ENCODE results near the gene ANKRD34B. TPM values are rescaled to one million over a fixed set of nuclear protein-coding genes. Genes with fewer than 3 reads are reported as not detected.
"Not testable (repeated sequence)": the region's sequence is repeated elsewhere in the genome, so short reads cannot be mapped to it uniquely, and the experiment has no call there.

The ANKRD34B gene
- total RNA-seq, result 0.41 TPM

DNA sequence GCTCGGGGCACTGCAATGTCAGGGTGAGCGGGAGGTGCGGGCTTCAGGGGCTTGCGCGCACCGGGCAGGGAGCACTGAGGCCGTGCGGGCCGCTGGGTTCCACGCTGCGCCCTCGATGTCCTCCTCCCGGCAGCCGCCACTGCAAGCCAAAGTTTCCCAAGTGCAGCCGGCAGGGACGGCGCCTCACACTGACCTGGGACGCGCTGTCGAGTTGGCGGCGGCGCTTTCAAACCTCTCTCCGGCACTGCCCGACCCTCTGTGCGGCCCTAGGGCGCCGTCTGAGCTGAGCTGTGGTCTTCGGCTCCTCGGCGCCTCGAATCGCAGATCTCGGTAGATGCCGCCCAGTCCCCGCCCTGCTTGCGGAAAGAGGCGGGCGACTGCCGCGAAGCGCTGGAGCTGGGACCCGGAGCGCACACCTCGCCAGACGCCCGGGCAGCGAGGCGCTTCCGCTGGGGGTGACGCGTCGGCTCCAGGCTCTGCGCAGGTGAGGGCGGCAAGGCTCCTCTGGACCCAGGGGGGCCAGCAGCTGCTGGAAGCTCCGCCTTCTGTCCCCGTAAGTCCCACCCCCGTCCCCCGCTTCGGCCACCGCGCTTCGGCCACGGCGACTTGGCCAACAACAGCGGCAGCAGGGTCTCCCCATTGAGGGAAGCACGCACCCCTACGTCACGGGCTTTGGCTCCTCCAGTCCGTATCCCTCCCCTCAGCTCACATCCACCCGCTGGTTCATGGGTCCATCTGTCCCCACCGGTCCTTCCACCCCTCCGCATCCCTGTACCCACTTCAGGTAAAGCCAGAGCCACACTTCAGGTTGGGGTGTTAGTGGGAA, at the start of gene ANKRD34B:
TSS of gene ANKRD34B (minus strand) at position 320 of the 826 bp plus-strand sequence. CDS start 10,261 bp downstream, outside the sequence.
- DNase-seq (ENCODE audit: low spot score in 2 of 2), result no peak
- no peak for FAIRE-seq

DNA sequence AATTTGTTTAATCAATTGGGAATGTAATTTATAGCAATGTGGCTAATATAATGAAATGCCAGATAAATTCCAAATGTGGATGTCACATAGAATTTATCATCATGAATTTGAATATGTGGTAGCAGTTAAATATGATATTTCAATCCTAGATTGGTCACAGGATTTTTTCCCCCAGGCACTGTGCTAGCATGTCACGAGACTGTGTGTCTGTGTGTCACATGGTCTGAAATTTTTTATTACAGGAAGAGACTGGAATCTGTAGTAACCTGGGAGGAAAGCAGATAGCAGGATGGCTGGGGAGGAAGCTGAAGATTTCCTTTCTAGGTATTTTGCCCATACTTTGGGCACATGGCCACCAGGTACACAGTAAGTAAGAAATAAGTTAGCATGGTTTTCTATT, 49.0 kb upstream of the ANKRD34B start:
- DNase-seq (ENCODE audit: low spot score in 2 of 2) (no peak), FAIRE-seq (no peak)

DNA sequence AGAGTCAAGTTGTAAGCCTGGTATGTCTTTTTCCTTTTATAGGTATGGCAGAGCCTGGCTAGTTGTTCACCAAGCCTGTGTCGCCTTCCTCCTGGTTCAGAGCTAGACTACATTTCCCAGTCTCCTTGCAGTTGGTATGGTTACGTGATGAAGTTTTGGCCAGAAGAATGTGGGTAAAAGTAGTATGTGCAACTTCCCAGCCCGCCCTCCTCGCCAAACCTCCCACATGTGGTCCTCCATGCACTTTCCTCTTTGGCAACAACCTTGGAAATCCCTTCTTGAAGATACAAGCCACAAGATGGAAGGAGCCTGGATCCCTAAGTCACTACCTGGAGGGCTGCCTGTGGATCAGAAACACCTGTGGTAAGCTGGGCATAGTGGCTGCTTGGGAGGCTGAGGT, 48.4 kb upstream of the ANKRD34B start:
- DNase-seq (ENCODE audit: low spot score in 2 of 2), result no peak
- FAIRE-seq, result no peak

DNA sequence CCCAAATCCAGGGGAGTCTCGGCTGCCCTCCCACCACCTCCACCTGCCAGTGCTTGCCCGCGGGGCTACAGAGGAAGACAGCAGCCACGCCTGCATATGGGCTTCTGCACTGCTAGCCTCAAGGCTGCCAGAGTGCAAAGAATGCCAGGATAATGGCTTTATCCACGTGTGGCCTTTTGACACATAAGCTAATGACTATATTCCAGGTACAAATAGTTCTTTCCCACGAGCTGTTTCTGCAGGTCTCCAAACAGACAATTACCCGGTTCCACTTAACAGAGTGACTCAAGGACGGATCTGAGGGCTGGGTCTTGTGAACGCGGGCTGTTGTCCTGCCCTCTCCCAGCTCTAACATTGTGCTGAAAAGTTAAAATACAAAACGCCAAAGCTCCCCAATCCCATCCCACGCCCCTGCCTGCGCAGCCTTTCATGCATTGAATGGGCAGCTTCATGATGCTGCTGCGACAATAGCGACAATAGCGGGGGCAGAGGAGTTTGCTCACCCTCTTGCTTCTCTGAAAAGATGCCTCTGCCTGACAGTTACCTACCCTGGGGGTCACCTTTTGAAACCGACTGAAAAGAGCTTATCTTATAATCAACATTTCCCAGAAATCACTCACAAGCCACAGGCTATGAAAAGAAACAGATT, 45.3 kb upstream of the ANKRD34B start:
- FAIRE-seq, result no peak
- DNase-seq (ENCODE audit: low spot score in 2 of 2), result no peak

DNA sequence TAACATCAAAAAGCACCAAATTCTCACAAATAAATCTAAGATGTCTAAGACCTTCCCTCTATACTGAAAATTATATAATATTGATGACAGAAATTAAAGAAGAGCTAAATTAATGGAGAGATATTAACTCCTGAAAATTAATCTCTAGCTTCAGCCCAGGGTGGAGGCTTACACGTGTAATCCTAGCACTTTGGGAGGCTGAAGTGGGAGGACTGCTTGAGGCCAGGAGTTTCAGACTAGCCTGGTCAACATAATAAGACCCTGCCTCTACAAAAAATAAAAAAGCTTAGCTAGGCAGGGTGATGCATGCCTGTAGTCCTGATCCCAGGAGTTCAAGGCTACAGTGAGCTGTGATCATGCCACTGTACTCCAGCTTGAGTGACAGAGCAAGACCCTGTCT, 39.6 kb upstream of the ANKRD34B start:
- FAIRE-seq, result no peak
- DNase-seq (ENCODE audit: low spot score in 2 of 2), result no peak

DNA sequence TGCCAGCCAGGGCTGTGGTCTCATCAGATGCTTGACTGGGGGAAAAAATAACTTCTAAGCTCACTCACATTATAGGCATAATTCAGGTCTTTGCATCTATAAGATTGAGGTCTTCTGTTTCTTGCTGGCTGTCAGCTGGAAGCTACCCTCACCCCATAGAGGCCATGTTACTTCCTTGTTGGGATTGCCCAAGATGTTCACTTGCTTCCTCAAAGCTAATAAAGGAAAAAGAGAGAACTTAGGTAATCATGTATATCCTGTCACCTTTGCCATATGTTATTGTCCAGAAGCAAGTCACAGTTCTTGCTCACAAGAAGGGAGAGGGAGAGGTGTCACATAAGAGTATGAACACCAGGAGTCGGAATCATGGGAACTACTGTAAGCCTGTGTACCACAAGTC, 38.7 kb upstream of the ANKRD34B start:
- FAIRE-seq (no peak), DNase-seq (ENCODE audit: low spot score in 2 of 2) (no peak)

DNA sequence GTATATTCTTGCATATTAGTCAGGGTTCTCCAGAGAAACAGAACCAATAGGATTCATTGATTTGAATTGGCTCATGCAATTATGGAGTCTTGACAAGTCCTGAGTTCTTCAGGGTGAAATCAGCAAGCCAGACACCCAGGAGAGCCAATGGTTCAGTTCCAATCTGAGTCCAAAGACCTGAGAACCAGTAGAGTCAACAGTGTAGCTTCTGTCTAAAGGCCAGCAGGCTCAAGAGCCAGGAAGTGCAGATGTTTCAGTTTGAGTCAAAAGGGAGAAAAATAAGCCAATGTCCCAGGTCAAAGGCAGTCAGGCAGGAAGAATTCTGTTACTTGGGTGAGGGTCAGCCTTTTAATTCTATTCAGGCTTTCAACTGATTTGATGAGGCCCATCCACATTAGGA, 37.8 kb upstream of the ANKRD34B start:
- DNase-seq (ENCODE audit: low spot score in 2 of 2) (no peak), FAIRE-seq (no peak)

DNA sequence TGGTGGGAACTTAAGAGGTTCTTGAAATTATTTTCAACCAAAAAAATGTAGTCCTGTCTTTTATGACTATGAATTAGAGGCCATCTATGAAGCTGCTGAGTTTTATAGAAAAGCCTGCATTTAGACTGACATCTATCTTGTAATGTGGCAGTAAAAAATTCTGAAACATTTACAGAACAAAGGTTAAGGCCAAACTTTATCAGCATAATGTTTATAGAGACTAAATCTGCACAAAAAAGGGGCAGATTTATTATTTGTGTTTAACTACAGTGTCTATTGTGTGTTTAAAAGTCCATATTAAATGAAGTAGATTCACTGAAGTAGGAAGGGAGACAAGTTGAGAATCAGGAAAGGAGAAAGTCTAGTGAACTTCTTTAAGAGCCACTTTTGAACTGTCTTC, 37.3 kb upstream of the ANKRD34B start:
- FAIRE-seq (no peak), DNase-seq (ENCODE audit: low spot score in 2 of 2) (no peak)

DNA sequence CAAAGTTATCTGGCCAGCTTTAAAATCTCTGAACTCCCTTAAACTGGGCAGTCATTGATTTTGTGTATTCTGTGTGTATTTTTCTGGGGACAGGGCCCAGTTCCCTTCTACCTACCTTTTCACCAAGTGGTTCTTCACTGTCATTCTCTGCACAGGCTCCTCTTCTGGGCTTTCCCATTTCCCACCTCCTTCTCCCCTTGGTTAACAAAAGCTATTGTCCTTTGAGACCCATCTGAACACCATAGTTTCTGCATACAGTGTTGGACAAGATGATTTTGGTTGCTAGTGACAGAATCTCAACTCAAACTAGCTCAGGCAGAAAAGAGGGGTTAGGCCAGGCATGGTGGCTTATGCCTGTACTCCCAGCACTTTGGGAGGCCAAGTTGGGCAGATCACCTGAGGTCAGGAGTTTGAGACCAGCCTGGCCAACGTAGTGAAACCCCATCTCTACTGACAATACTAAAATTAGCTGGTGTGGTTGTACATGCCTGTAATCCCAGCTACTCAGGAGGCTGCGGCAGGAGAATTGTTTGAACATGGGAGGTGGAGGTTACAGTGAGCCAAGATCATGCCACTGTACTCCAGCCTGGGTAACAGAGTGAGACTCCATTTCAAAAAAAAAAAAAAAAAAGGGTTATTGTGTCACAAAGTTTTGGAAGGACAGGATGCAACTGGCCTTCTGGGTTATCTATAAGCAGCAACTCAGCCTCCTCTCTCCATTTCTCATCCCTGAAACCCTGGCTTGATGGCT, 31.0 kb upstream of the ANKRD34B start:
- no peak for DNase-seq (ENCODE audit: low spot score in 2 of 2)
- no peak for FAIRE-seq

DNA sequence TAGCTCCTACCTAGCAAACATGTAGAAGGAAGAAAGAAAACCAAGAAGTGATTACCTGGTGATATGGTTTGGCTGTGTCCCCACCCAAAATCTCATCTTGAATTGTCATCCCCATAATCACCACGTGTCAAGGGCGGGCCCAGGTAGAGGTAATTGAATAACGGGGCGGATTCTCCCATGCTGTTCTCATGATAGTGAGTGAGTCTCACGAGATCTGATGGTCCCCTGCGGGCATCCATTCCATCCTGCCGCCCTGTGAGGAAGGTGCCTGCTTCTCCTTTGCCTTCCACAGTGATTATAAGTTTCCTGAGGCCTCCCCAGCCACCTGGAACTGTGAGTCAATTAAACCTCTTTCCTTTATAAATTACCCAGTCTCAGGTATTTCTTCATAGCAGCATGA, 27.4 kb upstream of the ANKRD34B start:
- no peak for FAIRE-seq
- DNase-seq (ENCODE audit: low spot score in 2 of 2), result no peak

DNA sequence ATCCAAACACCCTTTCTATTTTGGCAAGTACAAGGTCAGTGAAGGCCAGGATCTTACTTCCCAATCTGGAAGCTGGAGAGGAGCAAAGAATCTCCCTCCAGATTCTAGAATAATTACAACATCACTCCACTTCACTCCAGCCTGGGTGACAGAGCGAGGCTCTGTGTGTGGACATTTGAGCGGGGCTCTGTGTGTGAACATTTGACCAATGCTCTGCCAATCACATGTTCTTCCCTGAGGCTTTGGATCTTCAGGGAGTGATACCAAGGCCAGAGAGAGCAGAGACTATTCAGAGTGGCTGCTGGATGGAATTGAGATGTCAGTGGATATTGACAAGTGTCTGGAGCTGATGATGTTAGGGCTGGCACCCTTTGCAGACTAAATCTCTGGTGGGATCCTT, 24.7 kb upstream of the ANKRD34B start:
- DNase-seq (ENCODE audit: low spot score in 2 of 2), result no peak
- no peak for FAIRE-seq

DNA sequence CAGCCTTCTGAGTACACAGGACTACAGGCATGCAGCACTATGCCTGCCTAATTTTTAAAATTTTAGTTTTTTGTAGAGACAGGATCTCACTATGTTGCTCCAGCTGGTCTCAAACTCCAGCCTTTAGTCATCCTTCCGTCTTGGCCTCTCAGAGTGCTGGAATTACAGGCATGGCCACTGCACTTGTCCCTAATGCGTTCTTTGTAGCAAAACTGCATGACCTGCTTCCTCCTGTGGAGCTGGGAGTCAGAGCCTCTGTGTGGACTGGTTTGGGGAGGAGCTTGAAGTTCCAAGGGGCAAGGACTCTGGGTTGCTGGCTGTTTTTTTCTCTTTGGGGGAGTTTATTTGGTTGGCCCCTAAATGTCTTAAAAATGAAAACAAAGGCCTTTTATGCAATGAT, 22.7 kb upstream of the ANKRD34B start:
- DNase-seq (ENCODE audit: low spot score in 2 of 2), result no peak
- FAIRE-seq, result no peak

DNA sequence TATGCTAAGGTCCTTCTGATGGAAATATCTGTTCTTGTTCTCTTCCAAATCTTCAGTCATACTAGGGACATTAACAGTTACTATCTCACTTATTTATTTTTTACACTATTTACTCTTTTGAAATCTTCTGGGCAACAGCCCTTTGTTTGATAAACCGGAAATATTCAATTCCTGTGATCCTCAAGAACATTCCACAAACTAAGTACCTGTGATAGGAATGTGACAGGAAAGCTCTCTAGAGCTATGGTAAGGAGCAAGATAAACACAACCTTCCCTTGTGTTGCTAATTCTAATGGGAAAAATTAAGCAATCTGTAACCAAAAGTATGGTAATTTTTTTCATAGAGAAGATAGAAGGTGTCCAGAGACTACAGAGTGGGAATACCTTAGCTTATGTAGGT, 22.0 kb upstream of the ANKRD34B start:
- FAIRE-seq, result no peak

DNA sequence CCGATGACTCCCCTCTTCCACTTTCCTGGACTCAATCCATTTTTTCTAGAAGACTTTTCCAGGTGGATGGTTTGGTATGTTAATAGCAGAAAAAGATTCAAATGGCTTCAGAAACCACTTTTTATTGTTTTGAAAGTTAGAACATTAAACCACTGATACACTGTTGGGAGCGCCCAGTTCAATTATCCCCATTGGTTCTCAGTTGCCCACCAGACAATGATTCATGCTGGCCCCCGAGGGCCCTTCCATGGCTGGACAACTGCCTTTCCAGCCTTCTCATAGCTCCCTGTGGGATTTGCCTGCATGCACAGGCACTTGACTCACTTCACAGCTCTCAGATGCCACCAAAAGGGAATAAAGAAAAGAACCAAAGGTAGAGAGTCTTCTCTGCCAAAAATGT, 21.3 kb upstream of the ANKRD34B start:
- no peak for DNase-seq (ENCODE audit: low spot score in 2 of 2)
- no peak for FAIRE-seq

More for the DNA sequence above, 22.0 kb upstream of the ANKRD34B start:
- no peak for DNase-seq (ENCODE audit: low spot score in 2 of 2)

DNA sequence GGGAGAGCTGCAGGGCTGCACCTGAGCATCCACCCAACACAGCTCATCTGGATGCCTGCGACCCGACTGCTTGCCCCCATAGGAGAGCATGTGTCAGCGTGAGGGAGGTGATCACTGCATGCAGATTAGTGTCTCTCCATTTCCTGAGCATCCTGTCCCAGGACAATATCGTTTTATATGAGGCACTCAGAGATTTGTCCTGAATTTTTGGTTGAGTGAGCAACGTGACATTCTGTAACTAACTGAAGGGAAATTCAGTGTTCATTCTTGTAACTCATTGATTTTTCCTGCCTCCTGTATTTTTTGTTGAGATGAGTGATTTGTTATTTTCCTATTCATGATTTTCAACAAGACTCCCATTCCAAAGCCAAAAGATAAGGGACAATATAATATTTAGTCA, 20.7 kb upstream of the ANKRD34B start:
- FAIRE-seq (no peak), DNase-seq (ENCODE audit: low spot score in 2 of 2) (no peak)

DNA sequence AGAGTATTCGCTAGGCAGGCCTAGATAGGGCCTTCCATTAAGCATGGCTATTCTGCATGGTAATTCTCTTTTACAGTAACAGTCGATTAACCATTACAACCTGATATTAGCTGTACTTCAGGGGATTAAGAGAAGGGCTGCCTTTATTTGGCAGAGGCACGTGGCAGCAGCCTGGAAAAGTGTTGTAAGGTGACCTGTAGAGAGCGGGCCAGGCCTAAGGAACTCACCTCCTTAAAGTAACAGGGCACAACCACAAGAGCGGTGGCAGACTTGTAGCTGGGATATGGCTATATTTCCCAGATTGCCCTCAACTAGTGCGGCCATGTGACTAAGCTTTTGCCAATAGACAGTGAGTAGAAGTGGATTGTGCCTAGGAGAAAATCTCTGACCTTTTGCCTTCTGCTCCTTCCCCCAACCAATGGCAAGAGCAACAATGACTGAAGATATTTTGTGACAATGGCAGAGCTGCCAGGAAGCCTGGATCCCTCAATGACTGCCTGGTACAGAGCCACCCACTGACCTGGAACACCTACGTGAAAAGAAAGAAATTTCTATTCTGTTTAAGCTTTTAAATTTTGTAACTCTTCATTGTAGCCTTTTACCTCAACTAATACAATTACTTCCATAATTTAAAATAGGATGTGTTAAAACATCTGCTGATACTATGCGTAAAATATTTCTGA, 18.9 kb upstream of the ANKRD34B start:
- DNase-seq (ENCODE audit: low spot score in 2 of 2) (no peak), FAIRE-seq (no peak)

DNA sequence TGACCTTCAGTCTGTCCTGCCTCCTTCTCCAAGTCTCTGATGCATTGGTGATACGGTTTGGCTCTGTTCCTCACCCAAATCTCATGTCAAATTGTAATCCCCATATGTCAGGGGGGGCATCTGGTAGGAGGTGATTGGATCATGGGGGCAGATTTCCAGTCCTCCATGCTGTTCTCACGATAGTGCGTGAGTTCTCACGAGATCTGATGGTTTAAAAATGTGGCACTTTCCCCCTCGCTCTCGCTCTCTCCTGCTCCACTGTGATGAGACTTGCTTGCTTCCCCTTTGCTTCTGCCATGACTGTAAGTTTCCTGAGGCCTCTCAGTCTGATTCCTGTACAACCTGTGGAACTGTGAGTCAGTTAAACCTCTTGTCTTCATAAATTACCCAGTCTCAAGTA, 14.7 kb upstream of the ANKRD34B start:
- FAIRE-seq, result no peak

DNA sequence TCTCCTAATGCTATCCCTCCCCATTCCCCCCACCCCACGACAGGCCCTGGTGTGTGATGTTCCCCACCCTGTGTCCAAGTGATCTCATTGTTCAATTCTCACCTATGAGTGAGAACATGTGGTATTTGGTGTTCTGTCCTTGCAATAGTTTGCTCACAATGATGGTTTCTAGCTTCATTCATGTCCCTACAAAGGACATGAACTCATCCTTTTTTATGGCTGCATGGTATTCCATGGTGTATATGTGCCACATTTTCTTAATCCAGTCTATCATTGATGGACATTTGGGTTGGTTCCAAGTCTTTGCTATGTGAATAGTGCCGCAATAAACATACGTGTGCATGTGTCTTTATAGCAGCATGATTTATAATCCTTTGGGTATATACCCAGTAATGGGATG, 10.2 kb upstream of the ANKRD34B start:
- FAIRE-seq, result not testable (repeated sequence)

More for the DNA sequence above, 14.7 kb upstream of the ANKRD34B start:
- DNase-seq (ENCODE audit: low spot score in 2 of 2), result no peak

DNA sequence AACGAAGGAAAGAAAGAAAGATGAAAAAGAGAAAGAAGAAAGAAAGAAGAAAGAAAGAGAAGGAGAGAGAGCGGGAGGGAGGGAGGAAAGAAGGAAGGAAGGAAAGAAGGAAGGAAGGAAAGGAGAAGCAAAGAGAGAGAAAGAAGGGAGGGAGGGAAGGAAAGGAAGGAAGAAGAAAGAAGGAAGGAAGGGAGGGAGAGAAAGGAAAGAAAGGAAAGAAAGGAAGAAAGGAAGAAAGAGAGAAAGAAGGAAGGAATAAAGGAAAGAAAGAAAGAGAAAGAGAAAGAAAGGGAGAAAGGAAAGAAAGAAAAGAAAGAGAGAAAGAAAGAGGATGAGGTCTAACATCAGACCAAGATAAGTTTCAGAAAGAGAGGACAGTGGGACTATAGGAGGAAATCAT, 9.0 kb upstream of the ANKRD34B start:
- FAIRE-seq (no peak), DNase-seq (ENCODE audit: low spot score in 2 of 2) (no peak)

More for the DNA sequence above, 10.2 kb upstream of the ANKRD34B start:
- not testable (repeated sequence) for DNase-seq (ENCODE audit: low spot score in 2 of 2)

DNA sequence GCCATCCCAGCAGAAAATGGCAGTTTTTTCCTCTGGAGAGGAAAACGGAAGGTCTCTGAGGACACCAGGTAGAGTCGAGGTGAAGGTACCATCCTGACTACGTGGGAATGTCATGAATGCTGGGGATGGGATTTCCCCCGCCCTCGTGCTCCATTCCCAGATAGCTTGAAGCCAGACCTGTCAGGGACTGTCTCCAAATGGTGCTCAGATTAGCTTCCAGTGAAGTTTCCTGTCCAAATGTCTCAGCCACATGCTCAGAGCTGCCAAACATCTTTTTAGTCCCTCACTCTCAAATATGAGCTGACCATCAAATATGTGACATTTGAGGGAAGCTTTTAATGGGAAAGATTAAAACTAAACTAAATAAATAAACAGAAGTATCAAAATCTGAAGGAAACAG, 7.6 kb upstream of the ANKRD34B start:
- DNase-seq (ENCODE audit: low spot score in 2 of 2) (no peak), FAIRE-seq (no peak)

DNA sequence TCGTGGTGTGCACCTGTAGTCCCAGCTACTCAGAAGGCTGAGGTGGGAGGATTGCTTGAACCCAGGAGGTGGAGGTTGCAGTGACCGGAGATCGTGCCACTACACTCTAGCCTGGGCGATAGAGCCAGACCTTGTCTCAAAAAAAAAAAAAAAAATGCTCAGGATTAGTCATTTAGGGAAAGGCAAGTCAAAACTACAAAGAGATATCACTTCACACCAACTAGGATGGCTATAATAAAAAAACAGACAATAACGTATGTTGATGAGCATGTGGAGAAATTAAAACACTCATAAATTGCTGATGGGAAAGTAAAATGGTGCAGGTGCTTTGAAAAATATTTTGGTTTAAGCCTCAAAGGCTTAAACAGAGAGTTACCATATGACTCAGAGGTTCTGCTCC, 6.3 kb upstream of the ANKRD34B start:
- FAIRE-seq, result no peak
- DNase-seq (ENCODE audit: low spot score in 2 of 2), result no peak
